NCI-H1417 treated with DMSO at 0.1 percent for 48 hours (cell line): ENCODE results near the gene ARID2.

Experiments
- DNase-seq: peaks from one replicate; lab custom pipeline; 2025; lab: John Stamatoyannopoulos, UW

Gene ARID2

GRCh38 chr12:45768194-45768593, 38.7 kb downstream of the ARID2 start:
- no peak for DNase-seq

GRCh38 chr12:45773747-45774146, 44.2 kb downstream of the ARID2 start:
- no peak for DNase-seq

DNA sequence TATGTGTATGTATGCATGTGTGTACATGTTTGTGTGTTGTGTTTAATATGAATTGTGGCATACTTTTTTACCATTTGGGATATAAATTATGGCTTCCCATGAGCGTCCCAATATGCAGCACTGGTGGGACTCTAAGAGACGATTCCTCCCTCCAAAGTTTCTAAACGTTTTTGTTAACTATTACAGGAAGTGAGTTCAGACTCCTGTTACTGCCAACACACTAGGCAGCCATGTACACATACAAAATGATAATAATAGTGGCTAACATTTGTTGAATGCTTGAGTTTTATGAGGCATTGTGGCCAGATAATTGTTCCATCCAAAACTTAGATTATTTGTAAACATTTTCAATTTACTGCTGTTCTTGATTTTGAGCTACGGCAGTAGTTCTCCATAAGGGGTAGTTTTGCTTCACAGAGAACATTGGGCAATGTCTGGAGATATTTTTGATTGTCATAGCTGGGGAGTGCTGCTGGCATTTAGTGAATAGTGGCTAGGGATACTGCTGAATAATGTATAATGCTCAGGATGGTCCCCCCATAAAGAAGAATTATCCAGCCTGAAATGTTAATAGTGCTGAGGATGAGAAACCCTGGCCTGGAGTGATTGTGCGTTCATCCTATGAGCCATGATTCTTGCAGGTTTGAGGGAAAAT, 45.1 kb downstream of the ARID2 start:
- DNase-seq, result no peak

GRCh38 chr12:45775465-45775864, 46.0 kb downstream of the ARID2 start:
- DNase-seq, result no peak

GRCh38 chr12:45775964-45776363, 46.5 kb downstream of the ARID2 start:
- DNase-seq, result no peak

DNA sequence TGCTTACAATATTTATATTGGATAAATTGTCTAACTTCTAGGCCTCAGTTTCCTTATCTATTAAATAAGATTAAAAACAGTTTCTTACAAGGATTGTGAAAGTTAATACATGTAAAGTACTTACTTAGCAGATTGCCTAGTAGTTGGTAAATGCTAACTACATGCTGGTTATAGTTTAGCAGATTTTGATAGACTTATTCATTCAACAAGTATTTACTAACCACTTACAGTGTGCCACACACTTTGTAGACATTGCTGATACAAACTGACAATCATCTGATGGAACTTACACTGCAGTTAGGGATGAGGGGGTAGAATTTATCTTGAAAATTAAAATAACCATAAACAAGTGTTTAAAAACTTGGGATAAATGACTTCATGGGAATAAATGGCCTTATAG, 50.4 kb downstream of the ARID2 start:
- DNase-seq, result no peak

DNA sequence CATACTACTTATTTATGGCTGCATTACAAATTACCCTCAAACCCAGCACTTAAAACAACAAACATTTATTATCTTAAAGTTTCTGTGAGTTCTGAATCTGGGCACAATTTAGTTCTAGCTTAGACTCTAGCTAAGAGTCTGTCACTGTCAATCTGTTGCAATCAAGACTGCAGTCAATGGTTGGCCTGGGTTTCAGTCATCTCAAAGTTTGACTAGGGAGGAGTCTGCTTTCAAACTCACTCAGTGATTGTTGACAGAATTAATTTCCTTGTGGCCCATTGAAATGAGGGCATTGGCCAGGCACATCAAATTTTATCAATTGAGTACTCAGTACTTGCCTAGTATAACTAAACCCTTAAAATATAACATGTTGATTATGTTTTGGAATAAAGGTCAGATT, 51.6 kb downstream of the ARID2 start:
- DNase-seq, result no peak

DNA sequence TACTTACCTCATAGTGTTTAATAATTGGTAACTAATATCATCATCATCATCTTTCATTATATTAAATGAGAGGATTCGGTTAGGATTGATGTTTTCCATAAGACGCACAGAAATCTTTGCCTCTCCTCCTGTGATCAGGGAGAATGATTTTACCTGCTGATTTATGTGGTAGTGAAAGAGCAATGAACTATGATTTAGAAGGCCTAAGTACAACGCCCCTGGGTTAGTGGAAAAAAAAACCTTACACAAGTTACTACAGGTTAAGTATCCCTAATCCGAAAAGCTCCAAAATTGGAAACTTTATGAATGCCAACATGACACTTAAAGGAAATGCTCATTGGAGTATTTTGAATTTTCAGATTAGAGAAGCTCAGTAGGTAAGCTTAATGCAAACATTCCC, 55.8 kb downstream of the ARID2 start:
- no peak for DNase-seq

GRCh38 chr12:45789025-45789424, 59.5 kb downstream of the ARID2 start:
- DNase-seq, result no peak

DNA sequence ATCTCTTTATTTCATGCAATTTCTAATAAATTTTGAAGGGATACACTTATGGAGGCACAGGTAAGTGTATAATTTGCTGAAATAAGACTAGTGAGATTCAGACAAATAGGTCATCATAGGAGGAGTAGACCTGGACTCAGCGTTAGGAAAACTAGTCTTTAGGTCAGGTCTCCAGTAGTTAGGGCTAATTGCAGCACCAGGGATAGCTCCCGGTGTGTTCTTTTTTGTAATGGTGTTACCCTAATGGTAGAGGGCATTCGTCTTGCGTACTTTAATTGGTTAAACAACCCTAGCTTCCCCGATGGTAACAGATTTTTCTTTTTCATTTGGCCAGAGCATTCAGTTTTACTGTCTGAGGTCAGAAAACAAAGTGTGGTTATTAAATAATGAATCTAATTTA, 64.9 kb downstream of the ARID2 start:
- DNase-seq, result no peak

DNA sequence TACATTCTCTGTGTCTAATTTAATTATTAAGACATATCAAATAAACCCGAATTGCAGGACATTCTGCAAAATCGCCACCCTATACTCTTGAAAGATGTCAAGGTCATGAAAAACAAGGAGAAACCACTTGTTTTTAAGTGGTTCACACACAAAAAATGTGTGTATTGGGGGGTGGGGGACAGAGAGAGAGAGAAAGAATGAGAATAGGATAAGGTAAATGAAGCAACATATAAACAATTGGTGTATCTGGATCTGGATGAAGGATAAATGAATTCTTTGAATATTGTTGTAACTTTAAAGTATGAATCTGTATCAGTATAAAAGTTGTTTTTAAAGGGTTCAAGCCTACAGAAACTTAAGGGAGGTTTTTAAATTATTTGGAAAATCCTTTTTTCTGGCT, 72.1 kb downstream of the ARID2 start:
- no peak for DNase-seq

DNA sequence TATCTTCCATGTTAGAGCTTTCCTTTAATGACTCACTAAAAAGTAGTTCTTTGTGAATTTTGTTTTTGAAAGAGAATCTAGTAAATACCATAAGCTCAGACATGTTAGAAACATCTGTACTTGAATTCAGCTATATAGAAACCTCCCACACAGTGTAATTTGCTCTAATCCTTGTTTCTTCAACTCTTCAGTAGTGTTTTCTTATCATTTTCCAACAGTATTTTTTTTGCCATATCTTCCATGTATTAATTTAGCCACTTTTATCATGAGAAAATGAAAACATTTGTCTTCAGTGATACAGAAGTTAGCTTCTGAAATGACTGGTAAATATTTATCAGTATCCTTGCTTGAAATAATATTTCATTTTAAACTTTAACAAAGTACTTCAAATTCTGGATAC, 73.6 kb downstream of the ARID2 start:
- no peak for DNase-seq

DNA sequence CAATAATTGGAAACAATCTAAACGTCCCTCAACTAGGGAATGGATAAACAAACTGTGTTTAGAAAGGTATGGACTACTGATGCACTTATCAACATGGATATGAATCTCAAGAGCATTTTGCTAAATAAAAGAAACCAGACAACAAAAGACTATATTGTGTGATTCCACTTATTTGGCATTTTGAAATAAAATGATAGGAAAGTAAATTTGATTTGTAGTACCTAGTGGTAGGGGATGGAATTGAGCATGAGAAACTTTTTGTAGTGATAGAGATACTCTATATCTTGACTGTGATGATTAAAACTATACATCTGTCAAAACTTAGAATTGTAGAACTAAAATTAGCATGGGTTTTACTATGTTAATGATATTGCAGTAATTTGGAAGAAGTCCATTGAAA, 87.1 kb downstream of the ARID2 start:
- DNase-seq, result no peak

DNA sequence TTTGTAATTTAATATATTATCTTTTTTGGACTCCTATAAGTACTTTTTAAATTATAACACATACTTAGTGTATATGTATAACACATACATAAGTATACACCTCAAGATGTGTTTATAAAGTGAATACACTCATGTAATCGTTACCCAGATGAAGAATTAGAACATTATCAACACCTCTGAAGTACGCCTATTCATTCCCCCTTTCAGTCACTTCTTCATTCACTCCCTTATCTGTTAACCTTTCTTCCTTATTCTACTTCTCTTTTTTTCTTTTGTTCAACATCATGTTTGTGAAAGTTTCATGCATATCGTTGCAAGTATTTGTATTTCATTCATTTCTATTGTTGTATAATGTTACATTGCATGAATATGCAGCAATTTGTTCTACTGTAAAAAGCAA, 98.5 kb downstream of the ARID2 start:
- DNase-seq, result no peak

- no peak for DNase-seq
Observed at GRCh38 chr12:45828402-45828801, 98.9 kb downstream of the ARID2 start.

DNA sequence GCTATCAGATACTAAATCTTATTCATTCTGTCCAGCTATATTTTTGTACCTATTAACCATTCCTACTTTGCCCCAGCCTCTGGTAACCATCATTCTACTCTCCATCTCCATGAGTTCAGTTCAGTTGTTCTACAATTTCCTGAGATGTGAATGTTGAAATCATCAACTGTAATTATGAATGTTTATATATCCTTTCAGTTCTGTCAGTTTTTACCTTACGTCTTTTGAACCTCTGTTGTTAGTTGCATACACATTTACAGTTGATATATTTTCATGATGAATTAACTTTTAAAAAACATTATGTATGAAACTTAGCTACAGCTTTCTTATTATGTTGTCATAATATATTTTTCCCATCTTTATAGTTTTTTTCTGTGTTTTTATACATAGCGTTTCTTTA, 102.1 kb downstream of the ARID2 start:
- DNase-seq, result no peak

GRCh38 chr12:45833401-45833800, 103.9 kb downstream of the ARID2 start:
- no peak for DNase-seq

GRCh38 chr12:45834809-45835208, 105.3 kb downstream of the ARID2 start:
- DNase-seq, result no peak

GRCh38 chr12:45839917-45840316, 110.4 kb downstream of the ARID2 start:
- DNase-seq, result no peak

GRCh38 chr12:45849289-45849688, 119.8 kb downstream of the ARID2 start:
- DNase-seq, result no peak

- DNase-seq, result no peak
Observed at GRCh38 chr12:45850302-45850701, 120.8 kb downstream of the ARID2 start.

- DNase-seq, result no peak
Observed at GRCh38 chr12:45852508-45852907, 123.0 kb downstream of the ARID2 start.

DNA sequence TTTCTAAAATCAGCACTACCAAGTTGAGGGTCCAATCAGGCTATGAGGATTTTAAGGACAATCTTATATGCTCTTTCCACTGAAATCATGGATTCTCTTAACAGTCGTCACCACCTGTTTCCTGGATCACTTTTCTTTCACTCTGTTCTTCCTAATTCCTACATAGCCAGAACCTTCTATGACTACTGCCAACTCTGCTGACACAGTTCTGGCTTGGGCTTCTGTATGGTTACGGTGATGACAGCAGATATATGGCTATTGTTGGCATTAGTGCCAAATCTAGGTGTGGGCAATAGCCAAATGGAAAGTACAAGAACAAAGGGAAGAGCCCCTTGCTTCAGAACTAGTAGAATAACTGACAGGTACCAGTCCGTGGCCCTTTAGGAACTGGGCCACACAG, 124.0 kb downstream of the ARID2 start:
- no peak for DNase-seq

- no peak for DNase-seq
Observed at GRCh38 chr12:45863332-45863731, 133.8 kb downstream of the ARID2 start.

DNA sequence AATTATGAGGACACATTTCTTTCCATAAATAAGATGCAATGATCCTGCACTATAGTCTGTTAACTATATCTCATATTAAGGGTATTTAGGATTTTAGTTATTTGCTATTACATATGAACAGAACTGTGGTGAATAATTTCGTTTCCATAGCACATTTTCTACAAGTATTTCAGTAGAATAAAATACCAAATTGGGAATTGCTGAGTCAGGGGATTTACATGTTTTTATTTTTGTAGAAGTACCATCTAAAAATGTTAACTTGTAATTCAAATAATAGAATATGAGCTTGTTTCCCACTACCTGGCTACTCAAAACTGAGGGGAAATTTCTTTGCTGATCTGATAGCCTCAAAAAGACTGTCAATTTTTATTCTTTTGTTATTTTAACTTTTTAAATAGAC, 136.8 kb downstream of the ARID2 start:
- DNase-seq, result no peak
